ENCODE data around the gene FAM185A. TPM values are rescaled to one million over a fixed set of nuclear protein-coding genes. Genes with fewer than 3 reads are reported as not detected.
"Not testable (repeated sequence)": the region's sequence is repeated elsewhere in the genome, so short reads cannot be mapped to it uniquely, and the experiment has no call there.

FAM185A gene
- 10.6 and 12.8 TPM in 2 replicates for total RNA-seq (2022)
- percentile 66 among the genes with signal in this experiment for Bru-seq, nascent RNA
- percentile 63 among the genes with signal in this experiment for BruChase-seq, experiment 1, labeled RNA remaining after a 2-hour chase
- BruChase-seq, experiment 2, labeled RNA remaining after a 6-hour chase, result percentile 55 among the genes with signal in this experiment
- long read RNA-seq, partial matches to known transcripts, result 3 of 17 reads
- long read RNA-seq, other reads (novel, unspliced or antisense), result 9 of 17 reads

DNA sequence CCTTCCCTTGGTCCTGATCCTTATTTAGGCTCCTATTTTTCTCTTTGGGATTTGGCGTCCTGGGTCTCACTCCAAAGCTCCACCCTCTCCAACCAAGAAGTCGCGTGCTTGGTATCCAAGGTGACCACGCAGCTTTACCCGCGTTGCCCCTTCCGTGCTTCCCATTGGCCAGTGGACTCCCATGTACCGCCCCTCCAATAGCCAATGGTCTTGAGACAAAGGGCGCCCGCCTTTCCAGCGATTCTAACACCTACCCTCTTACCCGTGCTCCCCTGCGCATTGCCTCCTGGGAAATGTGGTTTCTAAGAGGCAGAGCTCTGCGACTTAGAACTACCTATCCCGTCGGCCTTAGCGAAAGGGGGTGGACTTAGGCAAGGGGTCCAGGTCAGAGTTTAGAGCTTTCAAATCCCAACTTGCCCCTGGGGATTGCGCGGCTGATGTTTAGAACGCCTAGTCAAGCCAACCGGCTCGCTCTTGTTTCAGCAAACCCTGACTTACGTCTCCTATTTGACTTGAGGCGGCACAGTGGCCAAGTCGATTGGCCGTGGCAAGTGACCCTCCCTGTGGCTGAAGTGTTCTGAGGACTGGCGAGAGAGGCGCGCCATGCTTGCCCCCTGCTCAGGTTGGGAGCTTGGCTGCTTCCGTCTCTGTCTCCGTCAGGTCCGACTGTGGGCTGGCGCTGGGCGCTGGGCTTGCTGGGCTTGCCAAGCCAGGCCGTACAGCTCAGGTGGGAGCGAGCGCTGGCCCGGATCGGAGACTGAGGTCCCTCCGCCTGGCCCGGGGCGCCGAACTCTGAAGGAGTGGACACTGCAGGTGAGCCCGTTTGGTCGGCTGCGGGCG lies at the start of gene FAM185A:
TSS of gene FAM185A (plus strand) at position 395 of the 840 bp plus-strand sequence. CDS start at position 604, 209 bp downstream.
- not testable (repeated sequence) for H3K9me3 ChIP-seq; H3K36me3 ChIP-seq (ENCODE audit: control insufficient read depth, insufficient read depth, low read length); H3K4me1 Mint-ChIP-seq (ENCODE audit: low read depth, unreplicated experiment); H3K9me3 Mint-ChIP-seq (ENCODE audit: unreplicated experiment); H3K27me3 Mint-ChIP-seq (ENCODE audit: insufficient read depth, unreplicated experiment); H3K36me3 Mint-ChIP-seq (ENCODE audit: insufficient read depth, unreplicated experiment); H3K4me1 ChIP-seq; H3K27me3 ChIP-seq (replicated peaks; ENCODE audit: control insufficient read depth, insufficient read depth, low read length); BruUV-seq (replicated peaks)
- peak within 1 kb of the TSS; percentile 72 for H3K4me3 ChIP-seq (ENCODE audit: low read depth, low read length)
- peak within 1 kb of the TSS; percentile 85 for H3K27ac Mint-ChIP-seq (ENCODE audit: unreplicated experiment)
- peak within 1 kb of the TSS; percentile 71 for H3K4me3 Mint-ChIP-seq (ENCODE audit: unreplicated experiment)
- ChIA-PET POLR2A (interaction anchor here (0.6 to 1.2 kb wide), 3 partner anchors 9 to 401 kb away, joined by 5 to 19 read pairs (median 9); partner anchors contain the start of genes ARMC10 and FBXL13), CTCF (interaction anchor here (0.6 to 1.2 kb wide), 5 partner anchors 9 to 382 kb away, joined by 3 to 12 read pairs (median 9); partner anchors contain the start of genes ARMC10, FBXL13 and POLR2J3)
- intact Hi-C loops (cut with micrococcal nuclease; ENCODE audit: unreplicated experiment), result loop anchor here (5.0 kb wide), 1 partner anchor 323 kb away; the partner anchor contains the start of gene FBXL13
- peak; percentile 98 to 100 for DNase-seq

DNA sequence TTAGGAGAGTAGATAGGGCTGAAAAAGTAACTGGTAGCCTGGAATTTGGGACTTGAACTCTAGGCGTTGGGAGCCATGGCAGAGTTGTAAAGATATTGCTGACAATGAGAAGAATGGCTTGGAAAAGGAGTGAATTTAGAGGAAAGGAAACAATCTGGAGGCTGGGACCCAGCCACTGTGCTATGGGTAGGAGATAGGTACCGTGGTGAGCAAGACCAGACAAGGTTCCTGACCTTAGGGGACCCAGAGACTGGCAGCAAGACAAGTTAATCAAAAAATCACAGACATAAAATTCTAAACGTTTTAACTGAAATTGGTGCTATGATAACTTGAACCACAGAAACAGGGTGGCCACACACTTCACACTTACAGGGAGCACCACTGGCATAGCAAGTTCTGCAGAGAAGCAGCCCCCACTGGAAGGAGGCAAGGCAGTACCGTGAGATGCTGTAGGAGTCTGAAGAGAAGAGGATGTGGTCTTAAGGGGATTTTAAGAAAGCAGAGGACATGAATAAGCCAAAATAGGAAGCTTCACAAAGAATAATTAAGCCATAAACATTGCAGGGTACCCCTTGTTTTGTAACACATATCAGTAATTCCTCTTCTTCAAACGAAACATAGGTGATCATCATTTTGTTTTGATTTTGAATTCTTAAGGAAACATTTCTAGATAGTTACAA lies 35.6 kb upstream of the FAM185A start:
- POLR2A ChIA-PET; H3K4me3 ChIP-seq (ENCODE audit: low read depth, low read length); H3K36me3 Mint-ChIP-seq (ENCODE audit: insufficient read depth, unreplicated experiment); H3K9me3 Mint-ChIP-seq (ENCODE audit: unreplicated experiment); H3K4me1 Mint-ChIP-seq (ENCODE audit: low read depth, unreplicated experiment); H3K4me1 ChIP-seq; H3K4me3 Mint-ChIP-seq (ENCODE audit: unreplicated experiment); H3K27me3 Mint-ChIP-seq (ENCODE audit: insufficient read depth, unreplicated experiment); H3K27me3 ChIP-seq (replicated peaks; ENCODE audit: control insufficient read depth, insufficient read depth, low read length); DNase-seq; BruUV-seq (replicated peaks); CTCF ChIA-PET; H3K9me3 ChIP-seq; H3K27ac Mint-ChIP-seq (ENCODE audit: unreplicated experiment); intact Hi-C loops (cut with micrococcal nuclease; ENCODE audit: unreplicated experiment); H3K36me3 ChIP-seq (ENCODE audit: control insufficient read depth, insufficient read depth, low read length): not testable (repeated sequence)

DNA sequence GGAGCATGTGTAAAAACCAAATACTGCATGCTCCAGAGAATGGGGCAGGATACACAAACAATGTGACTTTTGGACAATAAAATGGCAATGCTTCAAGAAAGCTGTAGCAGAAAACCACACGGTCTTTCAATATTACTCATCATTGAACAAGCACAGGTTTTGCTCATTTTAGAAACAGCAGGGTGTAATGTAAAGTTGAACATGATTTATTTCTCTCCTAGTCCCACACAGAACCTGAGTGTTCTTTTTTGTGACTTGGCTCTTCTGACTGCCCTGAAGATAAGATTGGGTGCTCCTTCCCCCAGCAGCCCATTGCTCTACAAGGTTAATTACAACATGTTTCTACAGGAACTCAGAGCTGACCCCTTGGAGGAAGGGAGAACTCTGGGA lies 35.1 kb upstream of the FAM185A start:
- POLR2A ChIA-PET, result not testable (repeated sequence)

GRCh38 chr7:102714774-102715522 lies 33.9 kb upstream of the FAM185A start:
- H3K9me3 ChIP-seq; H3K36me3 Mint-ChIP-seq (ENCODE audit: insufficient read depth, unreplicated experiment); H3K36me3 ChIP-seq (ENCODE audit: control insufficient read depth, insufficient read depth, low read length); intact Hi-C loops (cut with micrococcal nuclease; ENCODE audit: unreplicated experiment); CTCF ChIA-PET; BruUV-seq (replicated peaks); H3K27ac Mint-ChIP-seq (ENCODE audit: unreplicated experiment); H3K4me3 ChIP-seq (ENCODE audit: low read depth, low read length); DNase-seq; H3K27me3 ChIP-seq (replicated peaks; ENCODE audit: control insufficient read depth, insufficient read depth, low read length); H3K4me3 Mint-ChIP-seq (ENCODE audit: unreplicated experiment); H3K4me1 ChIP-seq; POLR2A ChIA-PET; H3K4me1 Mint-ChIP-seq (ENCODE audit: low read depth, unreplicated experiment); H3K9me3 Mint-ChIP-seq (ENCODE audit: unreplicated experiment): not testable (repeated sequence)
- peaks cover 18% of the 10 kb centered on the region for H3K27me3 Mint-ChIP-seq (ENCODE audit: insufficient read depth, unreplicated experiment)

More for the DNA sequence above, 35.1 kb upstream of the FAM185A start:
- H3K4me1 ChIP-seq; H3K27me3 ChIP-seq (replicated peaks; ENCODE audit: control insufficient read depth, insufficient read depth, low read length); H3K27ac Mint-ChIP-seq (ENCODE audit: unreplicated experiment); CTCF ChIA-PET; BruUV-seq (replicated peaks); H3K36me3 ChIP-seq (ENCODE audit: control insufficient read depth, insufficient read depth, low read length); H3K36me3 Mint-ChIP-seq (ENCODE audit: insufficient read depth, unreplicated experiment); intact Hi-C loops (cut with micrococcal nuclease; ENCODE audit: unreplicated experiment); DNase-seq; H3K4me3 ChIP-seq (ENCODE audit: low read depth, low read length); H3K9me3 Mint-ChIP-seq (ENCODE audit: unreplicated experiment); H3K4me3 Mint-ChIP-seq (ENCODE audit: unreplicated experiment); H3K9me3 ChIP-seq; H3K4me1 Mint-ChIP-seq (ENCODE audit: low read depth, unreplicated experiment): not testable (repeated sequence)
- H3K27me3 Mint-ChIP-seq (ENCODE audit: insufficient read depth, unreplicated experiment), result peaks cover 14% of the 10 kb centered on the region

DNA sequence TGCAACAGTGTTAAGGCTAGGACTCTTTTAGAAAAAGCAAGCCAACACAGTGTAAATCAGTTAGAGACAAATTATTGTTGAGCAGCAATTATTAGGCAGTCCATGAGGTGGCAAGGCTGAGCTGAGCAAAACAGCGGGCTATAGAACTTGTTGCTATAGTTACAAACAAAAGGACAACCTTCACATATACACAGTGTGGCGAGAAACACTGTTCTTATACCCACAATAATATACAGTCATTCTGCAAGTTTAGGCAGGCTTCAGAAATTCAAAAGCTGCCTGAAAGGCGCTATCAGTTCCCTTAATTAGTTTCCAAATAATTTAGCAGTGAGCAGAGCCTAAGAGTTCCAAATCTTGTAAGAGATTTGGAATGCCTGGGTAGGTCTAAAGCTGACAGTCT lies 33.1 kb upstream of the FAM185A start:
- DNase-seq; H3K4me3 Mint-ChIP-seq (ENCODE audit: unreplicated experiment); H3K4me3 ChIP-seq (ENCODE audit: low read depth, low read length); intact Hi-C loops (cut with micrococcal nuclease; ENCODE audit: unreplicated experiment); H3K9me3 ChIP-seq; H3K27me3 ChIP-seq (replicated peaks; ENCODE audit: control insufficient read depth, insufficient read depth, low read length); POLR2A ChIA-PET; BruUV-seq (replicated peaks); H3K9me3 Mint-ChIP-seq (ENCODE audit: unreplicated experiment); H3K36me3 Mint-ChIP-seq (ENCODE audit: insufficient read depth, unreplicated experiment); H3K4me1 Mint-ChIP-seq (ENCODE audit: low read depth, unreplicated experiment); H3K4me1 ChIP-seq; CTCF ChIA-PET; H3K27ac Mint-ChIP-seq (ENCODE audit: unreplicated experiment); H3K36me3 ChIP-seq (ENCODE audit: control insufficient read depth, insufficient read depth, low read length): not testable (repeated sequence)
- peaks cover 18% of the 10 kb centered on the region for H3K27me3 Mint-ChIP-seq (ENCODE audit: insufficient read depth, unreplicated experiment)

DNA sequence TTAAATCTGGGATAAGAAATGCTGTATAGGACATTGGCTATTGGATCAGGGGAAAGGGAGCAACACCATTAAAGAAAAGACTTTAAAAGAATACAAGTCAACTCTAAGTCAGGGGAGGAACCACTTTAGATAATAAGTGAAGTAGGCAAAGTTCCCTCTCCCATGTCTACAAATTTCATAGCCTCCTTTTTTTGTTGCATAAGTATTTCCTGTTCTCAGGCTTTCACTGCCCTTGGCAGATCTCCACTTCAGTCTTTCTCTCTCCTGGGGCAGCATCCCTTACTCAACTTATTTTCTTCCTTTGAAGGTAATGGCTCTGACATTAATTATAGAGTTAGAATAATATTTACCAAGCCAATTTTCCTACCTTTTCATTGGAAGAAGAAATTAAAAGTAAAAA lies 30.3 kb upstream of the FAM185A start:
- H3K9me3 ChIP-seq; CTCF ChIA-PET; H3K4me1 Mint-ChIP-seq (ENCODE audit: low read depth, unreplicated experiment); H3K36me3 Mint-ChIP-seq (ENCODE audit: insufficient read depth, unreplicated experiment); intact Hi-C loops (cut with micrococcal nuclease; ENCODE audit: unreplicated experiment); H3K9me3 Mint-ChIP-seq (ENCODE audit: unreplicated experiment); DNase-seq; H3K4me3 ChIP-seq (ENCODE audit: low read depth, low read length); H3K4me1 ChIP-seq; H3K36me3 ChIP-seq (ENCODE audit: control insufficient read depth, insufficient read depth, low read length); H3K27ac Mint-ChIP-seq (ENCODE audit: unreplicated experiment); BruUV-seq (replicated peaks); H3K4me3 Mint-ChIP-seq (ENCODE audit: unreplicated experiment); POLR2A ChIA-PET; H3K27me3 ChIP-seq (replicated peaks; ENCODE audit: control insufficient read depth, insufficient read depth, low read length): not testable (repeated sequence)
- peaks cover 14% of the 10 kb centered on the region for H3K27me3 Mint-ChIP-seq (ENCODE audit: insufficient read depth, unreplicated experiment)
